Measurements from ENCODE around the gene RASSF3.

- TF ChIP-seq CTCF (IDR thresholded peaks at IDR 0.05) (no peak), SIN3A (IDR thresholded peaks at IDR 0.05; ENCODE audit: borderline replicate concordance, insufficient read depth, low read depth, low read length) (no peak), TCF7L2 (IDR thresholded peaks at IDR 0.05; ENCODE audit: low read depth, low read length) (no peak), POLR2AphosphoS5 (IDR thresholded peaks at IDR 0.05; ENCODE audit: low read depth, low read length) (no peak), REST (IDR thresholded peaks at IDR 0.05; ENCODE audit: insufficient read depth in 1 of 2, low read depth in 2 of 2, low read length in 1 of 2) (no peak)
Measured at GRCh38 chr12:64706857-64707256, 96.6 kb downstream of the RASSF3 start.

All from Panc1 (cell line).